H9 (cell line): ENCODE data around the gene STRIT1. TPM values are rescaled to one million over a fixed set of nuclear protein-coding genes. Genes with fewer than 3 reads are reported as not detected.

Source experiments
- DNase-seq: peaks from one replicate; pipeline ENCODE4 v3.0.0-alpha.2; 2017
- H2AFZ ChIP-seq: one replicate; pipeline ENCODE4 v1.6.1; 2013; ENCODE audit warnings: mild to moderate bottlenecking, low read length, control low read depth, moderate library complexity
- H2AK5ac ChIP-seq: 2 replicates; pipeline ENCODE4 v1.6.1; 2013; ENCODE audit warnings: low read length, control low read depth, mixed read lengths; ENCODE audit not compliant: insufficient read length
- H2BK120ac ChIP-seq: one replicate; pipeline ENCODE4 v1.6.1; 2013; ENCODE audit warnings: low read depth, mild to moderate bottlenecking, low read length, control low read depth, inconsistent platforms; ENCODE audit not compliant: poor library complexity, severe bottlenecking
- H2BK12ac ChIP-seq: 2 replicates; pipeline ENCODE4 v1.6.1; 2013; ENCODE audit warnings: low read length, control low read depth, mixed read lengths, low read depth; ENCODE audit not compliant: insufficient read length
- H2BK15ac ChIP-seq: 2 replicates; pipeline ENCODE4 v1.6.1; 2013; ENCODE audit warnings: low read depth, low read length, control low read depth
- H2BK20ac ChIP-seq: one replicate; pipeline ENCODE4 v1.6.1; 2013; ENCODE audit warnings: low read depth, mild to moderate bottlenecking, low read length, control low read depth, inconsistent platforms; ENCODE audit not compliant: poor library complexity, severe bottlenecking
- H2BK5ac ChIP-seq: 2 replicates; pipeline ENCODE4 v1.6.1; 2013; ENCODE audit warnings: low read length, control low read depth, mixed read lengths; ENCODE audit not compliant: insufficient read length
- H3K14ac ChIP-seq: 2 replicates; pipeline ENCODE4 v1.6.1; 2013; ENCODE audit warnings: low read length, control low read depth; ENCODE audit not compliant: insufficient read depth
- H3K18ac ChIP-seq: 2 replicates; pipeline ENCODE4 v1.6.1; 2013; ENCODE audit warnings: low read depth, mild to moderate bottlenecking, mixed read lengths, low read length, control low read depth; ENCODE audit not compliant: insufficient read length
- H3K23ac ChIP-seq: 2 replicates; pipeline ENCODE4 v1.6.1; 2013; ENCODE audit warnings: low read length, control low read depth, mixed read lengths, low read depth; ENCODE audit not compliant: insufficient read length
- H3K23me2 ChIP-seq: 2 replicates; pipeline ENCODE4 v1.6.1; 2013; ENCODE audit warnings: low read depth, mild to moderate bottlenecking, mixed read lengths, low read length, control low read depth; ENCODE audit not compliant: insufficient read length, poor library complexity, severe bottlenecking
- H3K27ac ChIP-seq: 2 replicates; pipeline ENCODE4 v1.5.1; 2013; ENCODE audit warnings: low read length, control low read depth, mixed read lengths, low read depth; ENCODE audit not compliant: insufficient read length
- H3K27me3 ChIP-seq: 2 replicates; pipeline ENCODE4 v1.6.1; 2013; ENCODE audit warnings: low read length, control low read depth, inconsistent platforms; ENCODE audit not compliant: insufficient read depth
- H3K4ac ChIP-seq: 2 replicates; pipeline ENCODE4 v1.6.1; 2013; ENCODE audit warnings: low read depth, mild to moderate bottlenecking, control low read depth, inconsistent platforms, low read length, moderate library complexity
- H3K4me1 ChIP-seq: 2 replicates; pipeline ENCODE4 v1.6.1; 2013; ENCODE audit warnings: low read length, control low read depth, inconsistent platforms; ENCODE audit not compliant: insufficient read depth
- H3K4me2 ChIP-seq: 2 replicates; pipeline ENCODE4 v1.6.1; 2013; ENCODE audit warnings: low read length, control low read depth, mixed read lengths; ENCODE audit not compliant: insufficient read length, insufficient read depth
- H3K56ac ChIP-seq: 2 replicates; pipeline ENCODE4 v1.6.1; 2013; ENCODE audit warnings: low read depth, mild to moderate bottlenecking, mixed read lengths, low read length, control low read depth; ENCODE audit not compliant: insufficient read length
- H3K79me1 ChIP-seq: 2 replicates; pipeline ENCODE4 v1.6.1; 2013; ENCODE audit warnings: low read depth, mild to moderate bottlenecking, moderate library complexity, low read length, control low read depth, inconsistent platforms; ENCODE audit not compliant: insufficient read depth, poor library complexity, severe bottlenecking
- H3K79me2 ChIP-seq: 2 replicates; pipeline ENCODE4 v1.6.1; 2013; ENCODE audit warnings: low read length, control low read depth, inconsistent platforms; ENCODE audit not compliant: insufficient read depth
- H3K9ac ChIP-seq: 2 replicates; pipeline ENCODE4 v1.6.1; 2013; ENCODE audit warnings: low read length, control low read depth, mixed read lengths; ENCODE audit not compliant: insufficient read length; ENCODE audit errors: extremely low read depth
- H3K9me3 ChIP-seq: one replicate; pipeline ENCODE4 v1.6.1; 2013; ENCODE audit warnings: low read depth, low read length, inconsistent platforms; ENCODE audit not compliant: control insufficient read depth
- H3T11ph ChIP-seq: one replicate; pipeline ENCODE4 v1.6.1; 2013; ENCODE audit warnings: mild to moderate bottlenecking, low read length, control low read depth, inconsistent platforms
- H4K20me1 ChIP-seq: one replicate; pipeline ENCODE4 v1.6.1; 2013; ENCODE audit not compliant: control insufficient read depth, insufficient read length, insufficient read depth
- H4K5ac ChIP-seq: 2 replicates; pipeline ENCODE4 v1.6.1; 2013; ENCODE audit warnings: low read depth, mild to moderate bottlenecking, mixed read lengths, low read length, control low read depth; ENCODE audit not compliant: insufficient read length
- H4K8ac ChIP-seq: replicated peaks from 2 replicates; pipeline ENCODE4 v1.6.1; 2013; ENCODE audit warnings: low read length, control low read depth, mixed read lengths, low read depth; ENCODE audit not compliant: insufficient read length
- H4K91ac ChIP-seq: 2 replicates; pipeline ENCODE4 v1.6.1; 2013; ENCODE audit warnings: low read depth, mild to moderate bottlenecking, moderate library complexity, mixed read lengths, low read length, control low read depth; ENCODE audit not compliant: insufficient read length
- H3K27ac Mint-ChIP-seq, 3 experiments: 2 replicates in 2 of 3; 3 replicates in 1 of 3; pipeline ENCODE4 v1.8.0; 2020 to 2021; ENCODE audit warnings: mixed read lengths in 3 of 3, mild to moderate bottlenecking in 1 of 3, moderate library complexity in 1 of 3
- H3K27me3 Mint-ChIP-seq: 2 replicates; pipeline ENCODE4 v1.8.0; 2021; ENCODE audit warnings: low read depth, mild to moderate bottlenecking, moderate library complexity, mixed read lengths
- H3K36me3 Mint-ChIP-seq, 3 experiments: 2 replicates in 2 of 3; 3 replicates in 1 of 3; pipeline ENCODE4 v1.8.0; 2020 to 2021; ENCODE audit warnings: low read depth in 3 of 3, mixed read lengths in 3 of 3; ENCODE audit not compliant: insufficient read depth in 1 of 3
- H3K4me1 Mint-ChIP-seq, 2 experiments: 2 replicates each; pipeline ENCODE4 v1.8.0; 2020; ENCODE audit warnings: mixed read lengths in 2 of 2
- H3K4me3 Mint-ChIP-seq, 2 experiments: 2 replicates in 1 of 2; 3 replicates in 1 of 2; pipeline ENCODE4 v1.8.0; 2020 to 2021; ENCODE audit warnings: mild to moderate bottlenecking in 2 of 2, mixed read lengths in 2 of 2, moderate library complexity in 1 of 2
- H3K9me3 Mint-ChIP-seq, 2 experiments: 2 replicates in 1 of 2; 3 replicates in 1 of 2; pipeline ENCODE4 v1.8.0; 2020; ENCODE audit warnings: mild to moderate bottlenecking in 2 of 2, mixed read lengths in 2 of 2, moderate library complexity in 1 of 2
- CTCF ChIP-seq: fragments of 200-600 bp; sonication (generic); conservative IDR thresholded peaks from 3 replicates; pipeline ENCODE4 v1.8.0; 2021; ENCODE audit warnings: antibody characterized with exemption, mild to moderate bottlenecking
- WGBS: extraction: QIAGEN DNeasy Blood & Tissue Kit; methylation state at CpG from one replicate; pipeline ENCODE4 v1.1.7; 2013; ENCODE audit warnings: missing lambda C conversion rate, low lambda C conversion rate, mixed read lengths; ENCODE audit not compliant: insufficient read length; ENCODE audit errors: extremely low coverage; 5-methylcytosine and 5-hydroxymethylcytosine counted together
- total RNA-seq: library from RNA; stranded (reverse); gene quantifications from 2 replicates; pipeline ENCODE4 v1.2.1, GENCODE V29; 2021

The STRIT1 gene
- total RNA-seq, 1 experiment from 2014 or later = not detected

DNA sequence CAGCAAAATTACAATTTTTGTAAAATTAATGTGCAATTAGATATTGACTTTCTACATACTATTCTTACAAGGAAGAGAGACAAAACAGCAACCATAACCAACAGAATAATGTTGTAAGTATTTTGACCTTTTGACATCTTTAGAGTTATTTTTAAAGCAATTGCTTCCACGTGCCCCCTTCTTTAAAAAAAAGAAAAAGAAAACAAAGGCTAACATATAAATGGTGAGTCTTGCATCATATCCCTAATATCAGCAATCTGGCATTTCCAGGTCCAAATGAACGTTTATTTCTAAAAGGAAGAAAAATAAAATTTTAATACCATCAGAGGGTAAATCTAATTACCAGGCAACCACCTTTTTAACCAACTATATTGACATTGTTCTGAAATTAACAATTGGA, 19.3 kb upstream of the STRIT1 start:
- no peaks in the 10 kb centered on the region for H3K27me3 Mint-ChIP-seq
- Histone ChIP-seq H3K18ac (no peak overlapping the region), H3K9me3 (no peaks in the 10 kb centered on the region), H3K4me1 (no peaks in the 10 kb centered on the region), H4K5ac (no peak overlapping the region), H3K56ac (no peak overlapping the region), H3K79me2 (no peaks in the 10 kb centered on the region), H4K20me1 (no peaks in the 10 kb centered on the region), H2BK5ac (no peak overlapping the region), H4K8ac (no peak overlapping the region), H3K23me2 (no peaks in the 10 kb centered on the region), H3K14ac (no peak overlapping the region), H3K23ac (no peak overlapping the region), H4K91ac (no peak overlapping the region), H3K79me1 (no peaks in the 10 kb centered on the region), H3K27me3 (no peaks in the 10 kb centered on the region), H3T11ph (no peak overlapping the region), H2BK15ac (no peak overlapping the region), H3K27ac (no peak overlapping the region), H2BK20ac (no peak overlapping the region), H2BK12ac (no peak overlapping the region), H3K9ac (no peak overlapping the region), H2AFZ (no peak overlapping the region), H2AK5ac (no peak overlapping the region), H3K4ac (no peak overlapping the region), H3K4me2 (no peak overlapping the region), H2BK120ac (no peak overlapping the region)
- TF ChIP-seq CTCF = no peak
- WGBS = no CpG with 5 or more reads among the region's 2 CpGs
- 0 out of 4 replicates have a peak, but pooled peaks cover 0 to 2% of the 10 kb centered on the region in 2 experiments for H3K4me1 Mint-ChIP-seq
- no peak overlapping the region for H3K4me3 Mint-ChIP-seq
- no peaks in the 10 kb centered on the region for H3K36me3 Mint-ChIP-seq
- no peak for DNase-seq
- no peaks in the 10 kb centered on the region; a peak in 1 of 5 replicates for H3K9me3 Mint-ChIP-seq
- H3K27ac Mint-ChIP-seq = no peak overlapping the region
